HG02763 (cell line): ENCODE results near the gene C1orf56.

ENCODE experiments used
- ATAC-seq: cut with Tn5 transposase; IDR thresholded peaks from one replicate; pipeline ENCODE4 v1.9.1; 2021; ENCODE audit warnings: mild to moderate bottlenecking, moderate library complexity; ENCODE audit not compliant: unreplicated experiment

Gene C1orf56

DNA sequence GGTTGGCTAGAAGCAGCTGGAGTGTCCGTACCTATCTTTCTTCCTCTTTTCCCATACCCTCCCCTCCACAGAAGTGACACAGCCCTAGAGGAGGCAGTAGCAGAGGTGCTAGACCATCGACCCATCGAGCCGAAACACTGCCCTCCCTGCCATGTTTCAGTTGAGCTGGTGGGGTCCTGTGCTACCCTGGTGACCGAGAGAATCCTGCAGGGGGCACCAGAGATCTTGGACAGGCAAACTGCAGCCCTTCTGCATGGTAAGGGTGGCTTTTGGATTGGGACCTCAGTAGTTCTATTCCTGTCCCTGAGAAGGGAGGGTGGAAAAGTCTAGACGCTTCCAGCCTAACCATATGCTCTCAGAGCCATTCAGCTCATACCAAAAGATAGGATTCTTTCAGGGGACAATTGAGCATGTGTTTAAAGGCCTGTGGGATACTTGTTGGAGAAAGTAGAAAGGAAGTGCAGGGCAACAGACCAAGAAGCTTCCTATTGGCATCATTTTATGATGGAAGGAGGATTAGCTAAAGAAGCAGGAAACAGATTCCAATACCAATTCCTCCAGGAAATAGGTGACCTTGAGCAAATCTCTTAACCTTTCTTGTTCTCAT is 22.9 kb upstream of the C1orf56 start:
- no peak for ATAC-seq

- no peak for ATAC-seq
Observed at GRCh38 chr1:151026460-151026859, 21.1 kb upstream of the C1orf56 start.

DNA sequence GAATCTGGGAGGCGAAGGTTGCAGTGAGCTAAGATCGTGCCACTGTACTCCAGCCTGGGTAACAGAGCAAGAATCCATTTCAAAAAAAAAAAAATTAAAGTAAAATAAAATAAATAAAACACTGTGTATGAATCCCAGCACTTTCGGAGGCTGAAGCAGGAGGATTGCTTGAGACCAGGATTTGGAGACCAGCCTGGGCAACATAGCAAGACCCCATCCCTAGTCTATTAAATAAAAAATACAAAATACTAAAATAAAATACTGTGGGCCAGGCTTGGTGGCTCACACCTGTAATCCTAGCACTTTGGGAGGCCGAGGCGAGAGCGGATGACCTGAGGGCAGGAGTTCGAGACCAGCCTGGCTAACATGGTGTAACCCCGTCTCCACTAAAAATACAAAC is 15.4 kb upstream of the C1orf56 start:
- ATAC-seq: no peak

DNA sequence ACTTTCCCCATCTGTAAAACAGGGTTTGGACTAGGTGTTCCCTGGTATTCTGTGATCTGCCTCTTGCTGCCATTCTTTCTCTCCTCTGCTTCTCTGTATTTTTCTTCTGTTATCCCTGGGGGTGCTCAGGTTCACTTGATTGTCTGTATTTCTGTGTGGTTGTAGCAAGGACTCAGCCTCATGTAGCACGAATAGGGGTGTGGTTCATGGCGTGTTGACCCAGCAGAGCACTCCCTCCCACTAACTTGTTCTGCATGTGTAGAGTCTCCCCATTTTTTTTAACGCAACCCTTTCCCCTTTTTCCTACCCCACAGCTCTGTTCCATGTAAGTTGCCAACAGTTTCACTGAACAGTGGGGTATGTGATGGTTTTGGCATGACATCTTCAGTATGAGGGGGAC is 12.4 kb upstream of the C1orf56 start:
- no peak for ATAC-seq

DNA sequence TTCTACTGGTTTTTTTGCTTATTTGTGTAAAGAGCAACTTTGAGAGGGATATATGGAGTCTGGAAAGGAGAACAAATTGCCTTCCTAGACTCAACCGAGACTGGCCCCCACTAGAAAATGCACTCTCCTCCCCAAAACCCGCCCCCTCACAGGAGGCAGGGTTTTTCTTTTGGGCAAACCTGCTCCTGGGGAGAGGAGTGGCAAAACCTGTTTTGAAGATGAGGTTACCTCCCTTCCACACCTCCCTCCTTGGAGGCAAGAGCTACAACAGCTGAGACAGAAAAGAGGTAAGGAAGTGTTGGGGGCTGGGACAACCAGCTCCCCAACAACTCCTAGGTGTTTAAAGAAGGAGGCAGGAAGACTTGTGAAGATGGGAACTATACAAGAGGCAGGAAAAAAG is 11.2 kb upstream of the C1orf56 start, which contains the start of gene BNIPL:
Gene BNIPL (plus strand): TSS at position 231 of the 400 bp plus-strand sequence. CDS start 140 bp downstream, at position 371.
- no peak for ATAC-seq

- no peak for ATAC-seq
Observed at GRCh38 chr1:151037032-151037431, 10.5 kb upstream of the C1orf56 start.

GRCh38 chr1:151039521-151039920 is 8.0 kb upstream of the C1orf56 start:
- ATAC-seq: no peak

- no peak for ATAC-seq
Observed at GRCh38 chr1:151043163-151043562, 4.4 kb upstream of the C1orf56 start.

DNA sequence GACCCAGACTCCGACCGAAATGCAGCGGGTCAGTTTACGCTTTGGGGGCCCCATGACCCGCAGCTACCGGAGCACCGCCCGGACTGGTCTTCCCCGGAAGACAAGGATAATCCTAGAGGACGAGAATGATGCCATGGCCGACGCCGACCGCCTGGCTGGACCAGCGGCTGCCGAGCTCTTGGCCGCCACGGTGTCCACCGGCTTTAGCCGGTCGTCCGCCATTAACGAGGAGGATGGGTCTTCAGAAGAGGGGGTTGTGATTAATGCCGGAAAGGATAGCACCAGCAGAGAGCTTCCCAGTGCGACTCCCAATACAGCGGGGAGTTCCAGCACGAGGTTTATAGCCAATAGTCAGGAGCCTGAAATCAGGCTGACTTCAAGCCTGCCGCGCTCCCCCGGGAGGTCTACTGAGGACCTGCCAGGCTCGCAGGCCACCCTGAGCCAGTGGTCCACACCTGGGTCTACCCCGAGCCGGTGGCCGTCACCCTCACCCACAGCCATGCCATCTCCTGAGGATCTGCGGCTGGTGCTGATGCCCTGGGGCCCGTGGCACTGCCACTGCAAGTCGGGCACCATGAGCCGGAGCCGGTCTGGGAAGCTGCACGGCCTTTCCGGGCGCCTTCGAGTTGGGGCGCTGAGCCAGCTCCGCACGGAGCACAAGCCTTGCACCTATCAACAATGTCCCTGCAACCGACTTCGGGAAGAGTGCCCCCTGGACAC is 534 bp downstream of the C1orf56 start:
- peak; percentile 35 for ATAC-seq

GRCh38 chr1:151048645-151049032 is 1.1 kb downstream of the C1orf56 start:
- ATAC-seq: no peak

DNA sequence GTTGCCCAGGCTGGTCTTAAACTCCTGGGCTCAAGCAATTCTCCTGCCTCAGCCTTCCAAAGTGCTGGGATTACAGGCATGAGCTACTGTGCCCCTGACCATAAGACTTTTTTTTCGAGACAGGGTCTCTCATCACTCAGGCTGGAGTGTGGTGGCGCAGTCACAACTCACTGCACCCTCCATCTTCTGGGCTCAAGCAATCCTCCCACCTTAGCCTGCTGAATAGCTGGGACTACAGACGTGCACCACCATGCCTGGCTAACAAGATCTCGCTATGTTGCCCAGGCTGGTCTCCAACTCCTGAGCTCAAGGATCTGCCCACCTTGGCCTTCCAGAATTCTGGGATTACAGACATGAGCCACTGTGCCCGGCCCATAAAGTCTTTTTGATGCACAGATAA is 1.9 kb downstream of the C1orf56 start:
- no peak for ATAC-seq

DNA sequence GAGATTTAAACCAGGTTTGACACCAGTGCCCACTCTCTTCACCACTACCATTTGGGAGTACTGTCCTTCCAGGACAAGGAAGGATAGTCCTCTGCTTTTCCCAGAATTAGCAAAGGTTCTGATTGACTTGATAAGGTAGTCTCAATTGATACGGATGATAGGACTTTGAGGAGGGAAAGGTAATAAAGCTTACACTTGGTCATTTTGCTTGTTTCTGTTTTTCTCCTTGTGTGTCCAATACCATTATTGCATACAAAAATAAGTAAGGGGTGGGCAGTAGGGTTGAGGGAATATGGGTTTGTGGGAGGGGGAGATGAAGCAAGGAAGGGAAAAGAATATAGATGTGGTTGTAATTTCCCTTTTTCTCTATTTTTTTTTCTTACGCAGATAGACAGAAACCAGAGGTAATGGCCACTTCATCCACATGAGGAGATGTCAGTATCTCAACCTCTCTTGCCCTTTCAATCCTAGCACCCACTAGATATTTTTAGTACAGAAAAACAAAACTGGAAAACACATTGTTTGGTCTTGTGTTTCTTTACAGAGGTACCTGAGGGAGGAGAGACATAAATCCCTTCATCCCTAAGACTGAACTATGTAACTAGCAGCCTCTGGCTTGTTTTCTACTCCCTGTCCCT is 2.6 kb downstream of the C1orf56 start:
- no peak for ATAC-seq

- no peak for ATAC-seq
Observed at GRCh38 chr1:151051356-151052009, 3.9 kb downstream of the C1orf56 start.

GRCh38 chr1:151054971-151055547 is 7.5 kb downstream of the C1orf56 start:
- ATAC-seq: no peak

DNA sequence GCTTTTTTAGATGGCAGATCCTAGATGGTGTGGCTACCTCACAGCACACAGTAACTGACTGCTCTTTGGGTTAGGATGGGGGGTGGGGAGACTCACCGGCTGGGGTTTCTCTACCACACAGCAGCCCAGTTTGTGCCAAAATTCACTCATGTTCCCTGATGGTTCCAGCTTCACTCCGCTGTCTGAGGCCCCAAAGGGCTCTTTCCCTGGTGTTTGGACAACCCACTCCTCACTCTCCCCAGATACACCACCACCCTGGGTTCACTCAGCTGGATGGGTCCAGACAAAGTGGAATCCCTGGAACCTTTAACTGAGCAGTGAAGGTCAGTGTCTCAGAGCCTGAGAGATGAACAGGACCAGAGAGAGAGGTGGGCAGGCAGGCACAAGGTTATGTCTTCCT is 8.0 kb downstream of the C1orf56 start:
- no peak for ATAC-seq

DNA sequence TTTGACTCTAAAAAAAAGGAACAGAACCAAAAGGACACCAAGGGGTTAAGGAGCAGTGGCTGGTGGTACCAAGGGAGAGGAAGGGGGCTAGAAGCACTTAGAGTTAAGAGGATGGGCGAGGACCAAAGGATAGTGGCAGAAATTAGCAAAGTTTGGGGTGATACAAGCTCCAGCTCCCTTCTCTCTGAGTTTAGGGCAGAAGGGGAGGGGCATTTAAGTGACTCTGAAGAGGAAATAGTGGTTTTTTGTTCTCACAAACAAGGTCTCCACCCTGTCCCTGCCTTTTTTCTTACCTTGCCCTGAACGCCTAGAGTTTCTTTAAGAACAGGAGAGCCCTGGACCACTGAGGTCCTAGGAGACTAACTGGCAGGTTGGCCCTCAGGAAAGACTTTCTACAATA is 8.6 kb downstream of the C1orf56 start:
- no peak for ATAC-seq

- ATAC-seq: no peak
Observed at GRCh38 chr1:151058692-151059091, 11.1 kb downstream of the C1orf56 start.

- ATAC-seq: peak; percentile 81
Observed at GRCh38 chr1:151059109-151060006, 11.8 kb downstream of the C1orf56 start, which contains the start of gene CDC42SE1. Gene CDC42SE1, minus strand, starts transcription at chr1:151059622. Its CDS starts 3,892 bp downstream, at chr1:151055730.

DNA sequence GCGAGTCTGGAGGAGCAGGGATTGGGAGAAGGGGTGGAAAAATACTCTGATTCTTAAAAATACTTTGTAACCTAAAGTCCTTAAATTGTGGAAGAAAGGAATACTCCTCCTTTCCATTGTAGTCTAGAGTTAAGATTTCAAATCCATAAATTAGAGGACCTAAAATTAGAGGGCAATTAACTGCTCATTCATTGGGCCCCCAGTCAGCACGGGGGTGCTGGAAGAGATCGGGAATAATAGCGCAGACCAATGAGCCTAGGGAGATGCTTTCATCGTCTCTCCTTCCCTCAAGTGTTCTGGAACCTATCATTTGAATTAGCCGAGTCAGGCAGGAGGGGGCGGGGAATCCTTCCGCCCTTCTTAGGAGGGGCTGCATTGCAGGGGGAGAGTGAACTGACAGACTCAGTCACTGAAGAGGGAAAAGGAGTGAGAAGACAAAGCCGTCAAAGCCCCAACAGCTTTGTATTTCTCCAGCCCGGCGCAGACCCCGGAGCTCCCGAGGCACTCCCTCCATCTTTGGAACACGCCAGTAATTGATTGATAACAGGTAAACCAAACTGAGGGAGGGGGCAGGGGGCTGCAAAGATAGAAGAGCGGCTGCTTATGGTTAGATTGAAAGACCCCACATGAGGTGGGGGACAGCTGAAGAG is 12.6 kb downstream of the C1orf56 start, which contains the start of gene MLLT11:
Gene MLLT11 (plus strand): TSS at position 391 of the 650 bp plus-strand sequence. CDS start 6,828 bp downstream, outside the sequence.
- ATAC-seq: no peak
